WERI-Rb-1 (cell line): ENCODE measurements around the gene TGFB1I1.

Experiments used
- DNase-seq: peaks from one replicate; pipeline ENCODE4 v3.0.0-alpha.2; 2020
- H3K27ac ChIP-seq: fragments of 250-450 bp; sonication (Bioruptor Pico); 2 replicates; pipeline ENCODE4 v1.5.1; 2020; ENCODE audit warnings: mild to moderate bottlenecking, moderate library complexity
- H3K27me3 ChIP-seq: fragments of 250-450 bp; sonication (Bioruptor Pico); 2 replicates; pipeline ENCODE4 v1.5.1; 2021; ENCODE audit warnings: mild to moderate bottlenecking, low read depth, moderate library complexity; ENCODE audit not compliant: insufficient read depth, severe bottlenecking
- H3K36me3 ChIP-seq: fragments of 250-450 bp; sonication (Bioruptor Pico); 2 replicates; pipeline ENCODE4 v1.5.1; 2020; ENCODE audit warnings: mild to moderate bottlenecking, moderate library complexity
- H3K4me3 ChIP-seq: 2 replicates; pipeline ENCODE4 v1.5.1; 2011; ENCODE audit warnings: low read depth, mild to moderate bottlenecking, control low read depth, low read length
- H3K9me3 ChIP-seq: fragments of 250-450 bp; sonication (Bioruptor Pico); 2 replicates; pipeline ENCODE4 v1.5.1; 2021; ENCODE audit warnings: mild to moderate bottlenecking, moderate library complexity; ENCODE audit not compliant: severe bottlenecking
- CTCF ChIP-seq: IDR thresholded peaks from 2 replicates; pipeline ENCODE4 v1.5.1; 2011; ENCODE audit warnings: low read depth, mild to moderate bottlenecking, control low read depth, inconsistent platforms, low read length

Gene TGFB1I1

GRCh38 chr16:31471875-31472708, at the start of gene TGFB1I1:
Gene TGFB1I1 (plus strand): TSS chr16:31472152. CDS start chr16:31472189, 37 bp downstream.
- peaks cover 3% of the 10 kb centered on the region for H3K36me3 ChIP-seq
- no peaks in the 10 kb centered on the region for H3K9me3 ChIP-seq
- H3K27ac ChIP-seq: peak within 1 kb of the TSS; percentile 56
- TF ChIP-seq CTCF: no peak
- peak; percentile 54 for DNase-seq
- no peaks in the 10 kb centered on the region for H3K27me3 ChIP-seq
- peak within 1 kb of the TSS; percentile 66 for H3K4me3 ChIP-seq

GRCh38 chr16:31423241-31423640, 48.7 kb upstream of the TGFB1I1 start:
- peaks cover 17% of the 10 kb centered on the region for H3K27me3 ChIP-seq
- H3K36me3 ChIP-seq: no peaks in the 10 kb centered on the region
- no peak overlapping the region for H3K27ac ChIP-seq
- no peak for DNase-seq
- no peak for TF ChIP-seq CTCF
- no peaks in the 10 kb centered on the region for H3K9me3 ChIP-seq
- H3K4me3 ChIP-seq: no peak overlapping the region

- Histone ChIP-seq H3K27ac (no peak overlapping the region), H3K27me3 (peaks cover 17% of the 10 kb centered on the region), H3K36me3 (no peaks in the 10 kb centered on the region), H3K9me3 (no peaks in the 10 kb centered on the region), H3K4me3 (no peak overlapping the region)
- TF ChIP-seq CTCF: no peak
- DNase-seq: no peak
Measured at GRCh38 chr16:31423801-31424200, 48.2 kb upstream of the TGFB1I1 start.

- H3K27me3 ChIP-seq: peaks cover 9% of the 10 kb centered on the region
- DNase-seq: no peak
- H3K4me3 ChIP-seq: no peak overlapping the region
- H3K9me3 ChIP-seq: no peaks in the 10 kb centered on the region
- TF ChIP-seq CTCF: no peak
- no peaks in the 10 kb centered on the region for H3K36me3 ChIP-seq
- H3K27ac ChIP-seq: no peak overlapping the region
Measured at GRCh38 chr16:31427441-31428278, 44.3 kb upstream of the TGFB1I1 start.

DNA sequence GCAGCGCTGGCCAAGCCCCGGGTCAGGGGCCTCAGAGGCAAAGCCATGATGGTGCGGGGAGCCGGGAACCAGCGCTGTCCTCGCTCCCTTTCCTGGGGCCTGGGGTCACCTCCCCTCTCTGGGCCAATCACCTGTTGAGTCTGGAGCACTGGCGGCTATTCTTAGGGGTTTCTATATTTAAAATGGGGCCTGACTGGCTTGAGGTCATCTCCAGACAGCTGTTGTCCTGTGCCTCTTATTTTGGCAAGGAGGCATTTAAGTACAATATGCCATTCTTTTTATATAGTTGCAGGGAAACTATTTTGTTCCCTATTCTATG, 43.7 kb upstream of the TGFB1I1 start, which contains the start of gene COX6A2:
TSS of gene COX6A2 (minus strand) at position 82 of the 319 bp plus-strand sequence. CDS start at position 47, 35 bp downstream.
- no peak within 1 kb of the TSS for H3K4me3 ChIP-seq
- no peak for TF ChIP-seq CTCF

More for the DNA sequence above, 43.7 kb upstream of the TGFB1I1 start, which contains the start of gene COX6A2:
- DNase-seq: no peak
- peaks cover 4% of the 10 kb centered on the region for H3K27me3 ChIP-seq
- no peak within 1 kb of the TSS for H3K27ac ChIP-seq
- no peaks in the 10 kb centered on the region for H3K9me3 ChIP-seq
- H3K36me3 ChIP-seq: no peaks in the 10 kb centered on the region
